NCI-H187 (cell line): ENCODE measurements around the gene ZNF763.
"Not testable (repeated sequence)": the region's sequence is repeated elsewhere in the genome, so short reads cannot be mapped to it uniquely, and the experiment has no call there.

Experiments used
- DNase-seq, 2 experiments: peaks; one replicate each; lab custom pipeline; 2025; lab: John Stamatoyannopoulos, UW

The ZNF763 gene

GRCh38 chr19:11964858-11965645 is at the start of gene ZNF763:
Gene ZNF763, plus strand, starts transcription at chr19:11965040. Its CDS starts 169 bp downstream, at chr19:11965209.
- peak in 1 of 2 experiments; percentile 3 for DNase-seq

DNA sequence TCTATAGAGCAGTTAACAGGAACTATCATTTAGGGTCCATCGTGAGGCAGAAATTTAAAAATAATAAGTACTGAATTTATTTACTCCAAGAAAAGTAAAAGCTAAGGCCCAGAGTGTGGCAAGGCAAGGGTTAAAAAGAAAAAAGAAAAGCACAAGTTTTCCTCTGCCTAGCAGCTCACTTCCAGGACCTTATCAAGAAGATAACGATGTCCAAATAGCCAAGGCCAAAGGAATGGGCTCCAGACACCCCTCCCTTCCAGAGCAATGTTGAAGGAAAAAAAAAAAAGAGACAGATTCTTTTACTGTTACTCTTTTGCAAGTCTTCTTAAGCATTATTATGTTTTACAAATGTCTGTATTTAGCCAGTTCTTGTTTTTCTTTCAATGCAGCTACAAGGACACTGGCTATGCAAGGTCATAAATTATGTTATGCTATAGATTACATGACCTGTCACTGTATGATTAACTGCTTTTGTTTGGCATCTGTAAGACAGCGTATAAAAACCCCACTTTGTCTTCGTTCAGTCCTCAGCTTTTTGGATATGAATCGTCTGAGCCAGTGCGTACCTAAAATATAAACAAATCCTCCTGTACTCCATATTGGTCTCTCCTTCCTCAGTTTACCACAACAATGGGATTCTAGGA is 42.9 kb upstream of the ZNF763 start:
- no peak for DNase-seq

- peak; percentile 75 to 79 for DNase-seq
These were observed 39.8 kb upstream of the ZNF763 start, which contains the start of gene ZNF700 for GRCh38 chr19:11924886-11925650. Gene ZNF700, plus strand, starts transcription at chr19:11925107. Its CDS starts 104 bp downstream, at chr19:11925211.

- not testable (repeated sequence) for DNase-seq
These were observed 39.1 kb upstream of the ZNF763 start for GRCh38 chr19:11925651-11926187.

- DNase-seq, result no peak
These were observed 37.6 kb upstream of the ZNF763 start for GRCh38 chr19:11927227-11927626.

- DNase-seq, result no peak
These were observed 33.8 kb upstream of the ZNF763 start for GRCh38 chr19:11931051-11931450.

DNA sequence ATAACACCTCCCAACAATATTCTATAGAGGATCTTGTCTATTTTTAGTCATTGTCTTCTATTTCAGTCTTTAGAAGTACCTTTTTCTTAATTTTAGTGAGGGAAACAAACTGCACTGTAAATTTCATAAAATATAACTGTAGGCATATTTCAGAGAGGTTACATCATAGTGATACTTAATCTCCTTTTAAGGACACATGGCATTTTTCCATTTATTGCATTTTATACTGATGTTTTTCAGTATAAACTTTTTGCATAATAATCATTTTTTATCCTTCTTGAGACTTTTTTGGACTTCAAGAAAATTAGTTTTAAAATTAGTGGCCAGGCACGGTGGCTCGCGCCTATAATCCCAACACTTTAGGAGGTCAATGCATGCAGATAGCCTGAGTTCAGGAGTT is 33.3 kb upstream of the ZNF763 start:
- DNase-seq, result no peak

DNA sequence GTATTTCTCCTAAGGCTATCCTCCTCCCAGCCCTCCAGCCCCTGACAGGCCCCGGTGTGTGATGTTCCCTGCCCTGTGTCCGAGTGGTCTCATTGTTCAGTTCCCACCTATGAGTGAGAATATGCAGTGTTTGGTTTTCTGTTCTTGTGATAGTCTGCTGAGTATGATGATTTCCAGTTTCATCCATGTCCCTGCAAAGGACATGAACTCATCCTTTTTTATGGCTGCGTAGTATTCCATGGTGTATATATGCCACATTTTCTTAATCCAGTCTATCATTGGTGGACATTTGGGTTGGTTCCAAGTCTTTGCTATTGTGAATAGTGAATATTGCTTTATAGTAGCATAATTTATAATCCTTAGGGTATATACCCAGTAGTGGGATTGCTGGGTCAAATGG is 29.0 kb upstream of the ZNF763 start:
- DNase-seq, result not testable (repeated sequence)

GRCh38 chr19:11938383-11938782 is 26.5 kb upstream of the ZNF763 start:
- not testable (repeated sequence) for DNase-seq

- DNase-seq, result not testable (repeated sequence)
These were observed 23.4 kb upstream of the ZNF763 start for GRCh38 chr19:11941361-11941887.

DNA sequence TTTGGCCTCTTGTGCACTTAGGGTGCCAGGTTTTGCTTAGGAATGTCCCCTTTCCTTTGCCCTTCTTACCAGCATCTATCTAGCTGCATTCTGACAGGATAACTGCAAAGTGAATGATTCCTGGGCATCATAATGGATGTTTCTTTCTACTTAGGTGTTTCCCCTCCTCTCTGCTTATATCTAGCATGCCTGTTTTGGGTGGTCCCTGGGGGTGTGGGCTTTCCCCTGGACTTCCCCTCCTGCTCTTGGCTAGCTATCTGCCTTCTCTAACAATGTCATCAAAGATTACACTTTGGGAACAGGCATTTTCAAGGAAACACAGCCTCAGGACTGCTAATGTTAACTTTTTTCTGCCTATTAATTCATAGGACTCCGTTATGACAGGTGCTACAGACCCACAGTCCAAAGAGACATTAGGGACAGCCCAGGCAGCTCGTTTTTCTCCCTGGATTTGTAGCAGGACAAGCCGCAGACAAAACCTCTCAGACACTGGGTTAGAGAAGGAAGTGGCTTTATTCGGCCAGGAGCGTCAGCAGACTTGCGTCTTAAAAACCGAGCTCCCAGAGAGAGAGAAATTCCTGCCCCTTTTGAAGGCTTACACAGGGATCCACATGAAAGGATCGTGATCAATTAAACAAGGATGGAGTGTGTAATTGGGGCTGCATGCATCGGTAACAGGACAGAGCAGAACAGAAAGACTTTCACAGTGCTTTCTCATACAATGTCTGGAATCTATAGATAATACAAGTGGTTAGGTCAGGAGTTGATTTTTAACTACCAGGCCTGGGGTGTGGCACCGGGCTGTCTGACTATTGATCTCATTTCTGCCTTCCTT is 22.6 kb upstream of the ZNF763 start:
- DNase-seq, result no peak

DNA sequence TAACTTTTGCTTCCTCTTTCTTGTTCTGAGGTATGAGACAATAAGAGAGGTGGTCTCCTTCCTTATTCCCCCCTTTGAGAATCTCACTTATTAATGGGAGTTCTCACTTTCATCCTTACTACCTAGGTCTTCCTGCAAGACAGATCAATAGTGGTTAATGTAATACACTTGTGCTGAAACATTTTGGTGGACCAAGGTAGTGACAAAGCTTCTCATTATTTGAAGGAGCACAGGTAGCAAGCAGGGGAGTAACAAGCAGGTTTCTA is 22.1 kb upstream of the ZNF763 start:
- DNase-seq, result no peak

DNA sequence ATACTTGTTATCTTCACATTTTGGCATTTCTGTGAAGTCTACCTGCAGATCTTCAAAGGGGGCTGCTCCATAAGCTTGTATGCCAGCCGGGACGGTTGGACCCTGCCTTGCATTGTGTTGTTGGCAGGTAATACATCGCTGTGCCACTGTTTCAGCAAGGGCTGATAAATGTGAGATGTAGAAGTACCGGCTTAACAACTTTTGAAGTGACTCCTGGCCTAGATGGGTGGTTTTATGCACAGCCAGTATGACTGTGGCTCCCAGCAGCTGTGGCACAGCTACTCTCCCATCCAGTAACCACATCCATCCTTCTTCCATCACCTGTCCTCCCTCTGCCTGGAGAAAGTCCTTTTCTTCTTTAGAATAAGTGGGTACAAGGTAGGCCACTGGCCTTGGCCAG is 20.2 kb upstream of the ZNF763 start:
- no peak for DNase-seq

- no peak for DNase-seq
These were observed 16.2 kb upstream of the ZNF763 start for GRCh38 chr19:11948646-11949045.

DNA sequence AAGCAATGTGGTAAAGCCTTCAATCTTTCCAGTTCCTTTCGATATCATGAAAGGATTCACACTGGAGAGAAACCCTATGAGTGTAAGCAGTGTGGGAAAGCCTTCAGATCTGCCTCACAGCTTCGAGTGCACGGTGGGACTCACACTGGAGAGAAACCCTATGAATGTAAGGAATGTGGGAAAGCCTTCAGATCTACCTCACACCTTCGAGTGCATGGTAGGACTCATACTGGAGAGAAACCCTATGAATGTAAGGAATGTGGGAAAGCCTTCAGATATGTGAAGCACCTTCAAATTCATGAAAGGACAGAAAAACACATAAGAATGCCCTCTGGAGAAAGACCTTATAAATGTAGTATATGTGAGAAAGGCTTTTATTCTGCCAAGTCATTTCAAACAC is 15.6 kb upstream of the ZNF763 start:
- no peak for DNase-seq

GRCh38 chr19:11949614-11950080 is 15.2 kb upstream of the ZNF763 start:
- DNase-seq, result not testable (repeated sequence)

DNA sequence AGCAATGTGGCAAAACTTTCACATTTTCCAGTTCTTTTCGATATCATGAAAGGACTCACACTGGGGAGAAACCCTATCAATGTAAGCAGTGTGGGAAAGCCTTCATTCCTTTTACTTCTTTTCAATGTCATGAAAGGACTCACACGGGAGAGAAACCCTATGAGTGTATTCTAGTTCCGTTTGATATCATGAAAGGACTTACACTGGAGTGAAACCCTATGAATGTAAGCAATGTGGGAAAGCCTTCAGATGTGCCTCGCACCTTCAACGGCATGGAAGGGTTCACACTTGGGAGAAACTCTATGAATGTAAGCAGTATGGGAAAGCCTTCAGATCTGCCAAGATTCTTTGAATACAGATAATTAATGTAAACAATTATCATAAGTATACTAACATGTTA is 14.5 kb upstream of the ZNF763 start:
- DNase-seq, result no peak

GRCh38 chr19:11963566-11964355 is 1.1 kb upstream of the ZNF763 start:
- DNase-seq, result peak in 1 of 2 experiments; percentile 25

GRCh38 chr19:11964496-11964857 is 363 bp upstream of the ZNF763 start:
- DNase-seq, result no peak

DNA sequence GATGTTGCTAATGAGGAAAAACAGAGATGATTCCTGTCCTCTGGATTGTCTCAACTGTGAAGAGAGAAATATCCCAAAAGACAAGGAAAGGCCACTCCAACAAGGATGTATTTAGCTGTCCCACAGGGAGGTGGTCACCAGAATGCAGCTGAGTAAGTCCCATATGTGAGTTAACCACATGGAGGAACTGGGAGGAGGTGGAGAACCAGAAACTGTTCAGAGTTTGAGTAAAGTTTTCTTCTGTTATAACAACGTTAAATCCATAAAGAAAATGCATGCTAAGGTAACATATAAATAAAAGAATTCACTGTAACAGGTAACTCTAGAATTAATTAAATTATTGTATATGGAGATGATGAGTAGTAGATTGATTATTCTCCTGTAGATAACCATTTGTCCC is 5.3 kb downstream of the ZNF763 start:
- no peak for DNase-seq

DNA sequence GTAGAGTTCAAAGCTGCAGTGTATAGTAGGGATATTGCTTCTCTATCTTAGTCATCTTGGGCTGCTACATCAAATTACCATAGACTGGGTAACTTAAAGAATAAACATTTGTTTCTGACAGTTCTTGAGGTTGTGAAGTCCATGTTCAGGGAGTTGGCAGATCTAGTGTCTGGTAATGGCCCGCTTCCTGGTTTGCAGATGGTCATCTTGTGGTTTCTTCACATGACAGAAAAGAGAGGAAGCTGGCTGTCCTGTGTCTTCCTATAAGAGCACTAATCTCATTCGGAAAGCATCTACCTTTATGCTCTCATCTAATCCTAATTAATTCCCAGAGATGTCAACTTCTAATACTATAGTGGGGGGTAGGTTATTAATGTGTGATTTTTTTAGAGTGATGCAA is 6.2 kb downstream of the ZNF763 start:
- DNase-seq, result no peak
